Endothelial cell of umbilical vein (primary cell): Measurements from ENCODE around the gene MAPKBP1. TPM values are rescaled to one million over a fixed set of nuclear protein-coding genes. Genes with fewer than 3 reads are reported as not detected.

ENCODE experiments used
- BruUV-seq: library from RNA; stranded (reverse); fragments of 400-500 nt; replicated peaks from 2 replicates; lab custom pipeline; 2021; lab: Mats Ljungman, UMichigan
- CTCF ChIA-PET: fragments of 300-600, 350-600 bp; sonication (Branson Sonifier 250); formaldehyde crosslinking; loops from one replicate; lab custom pipeline; 2021; ENCODE audit warnings: antibody characterized with exemption, inconsistent platforms; lab: Charles Lee
- POLR2A ChIA-PET: fragments of 300-600, 350-600 bp; sonication (Branson Sonifier 250); formaldehyde crosslinking; loops from one replicate; lab custom pipeline; 2021; ENCODE audit warnings: antibody characterized with exemption, inconsistent platforms; lab: Charles Lee
- DNase-seq: peaks from one replicate; pipeline ENCODE4 v3.0.0-alpha.2; 2011; ENCODE audit warnings: low read depth, low spot score
- FAIRE-seq: peaks from 2 replicates; lab custom pipeline; 2011; peaks lifted over from hg19 to GRCh38; lab: Jason Lieb, UNC
- H2AFZ ChIP-seq: 2 replicates; pipeline ENCODE4 v1.6.0; 2012; ENCODE audit warnings: low read depth, low read length, control low read depth, inconsistent platforms
- H3K27ac ChIP-seq: 2 replicates; pipeline ENCODE4 v1.5.1; 2011; ENCODE audit warnings: low read depth, mild to moderate bottlenecking, control low read depth, low read length, moderate library complexity; ENCODE audit not compliant: insufficient read depth
- H3K27me3 ChIP-seq, 2 experiments: 2 replicates each; pipeline versions ENCODE4 v1.6.0 to v1.6.1; 2011; ENCODE audit warnings: low read length in 2 of 2, mixed read lengths in 1 of 2; ENCODE audit not compliant: control insufficient read depth in 2 of 2, insufficient read depth in 2 of 2
- H3K36me3 ChIP-seq, 2 experiments: 2 replicates in 1 of 2; 3 replicates in 1 of 2; pipeline ENCODE4 v1.5.1; 2011; ENCODE audit warnings: low read length in 2 of 2, mild to moderate bottlenecking in 1 of 2, moderate library complexity in 1 of 2; ENCODE audit not compliant: control insufficient read depth in 2 of 2, insufficient read depth in 2 of 2; ENCODE audit errors: extremely low read depth in 1 of 2
- H3K4me1 ChIP-seq: 3 replicates; pipeline ENCODE4 v1.5.1; 2011; ENCODE audit warnings: mild to moderate bottlenecking, low read length; ENCODE audit not compliant: control insufficient read depth, insufficient read depth; ENCODE audit errors: extremely low read depth
- H3K4me2 ChIP-seq: 2 replicates; pipeline ENCODE4 v1.6.1; 2011; ENCODE audit warnings: low read length, control low read depth, mixed read lengths; ENCODE audit not compliant: insufficient read depth
- H3K4me3 ChIP-seq, 3 experiments: fragments of 200-600 bp in 1 of 3; sonication (generic), shearing (Covaris generic) in 1 of 3; replicated peaks in 1 of 3; 2 replicates each; pipeline ENCODE4 v1.5.1; 2011 to 2016; ENCODE audit warnings: control low read depth in 3 of 3, low read length in 3 of 3, mild to moderate bottlenecking in 2 of 3, inconsistent platforms in 1 of 3, low read depth in 1 of 3, moderate library complexity in 1 of 3; ENCODE audit not compliant: insufficient read depth in 1 of 3
- H3K79me2 ChIP-seq: 2 replicates; pipeline ENCODE4 v1.6.0; 2012; ENCODE audit warnings: low read length, inconsistent platforms; ENCODE audit not compliant: control insufficient read depth, insufficient read depth
- H3K9ac ChIP-seq: replicated peaks from 2 replicates; pipeline ENCODE3; 2011; ENCODE audit warnings: low read length, control low read depth; ENCODE audit not compliant: insufficient read depth; ENCODE audit errors: extremely low read depth
- H3K9me1 ChIP-seq: replicated peaks from 3 replicates; pipeline ENCODE4 v1.6.0; 2011; ENCODE audit warnings: mild to moderate bottlenecking, low read length; ENCODE audit not compliant: control insufficient read depth, insufficient read depth; ENCODE audit errors: extremely low read depth
- H3K9me3 ChIP-seq: replicated peaks from 2 replicates; pipeline ENCODE4 v1.5.1; 2012; ENCODE audit warnings: low read length, inconsistent platforms; ENCODE audit not compliant: control insufficient read depth, insufficient read depth
- H4K20me1 ChIP-seq: replicated peaks from 2 replicates; pipeline ENCODE3; 2011; ENCODE audit warnings: mild to moderate bottlenecking, low read length; ENCODE audit not compliant: control insufficient read depth, insufficient read depth; ENCODE audit errors: extremely low read depth
- EZH2 ChIP-seq: IDR thresholded peaks from 2 replicates; pipeline ENCODE4 v1.6.1; 2012; ENCODE audit warnings: borderline replicate concordance, low read depth, mild to moderate bottlenecking, moderate library complexity, low read length, inconsistent platforms; ENCODE audit not compliant: severe bottlenecking
- JUN ChIP-seq: IDR thresholded peaks from 2 replicates; pipeline ENCODE4 v1.6.1; 2011; ENCODE audit warnings: borderline replicate concordance, low read depth; ENCODE audit not compliant: insufficient read length, insufficient read depth
- MYC ChIP-seq: IDR thresholded peaks from one replicate; pipeline ENCODE4 v1.6.1; 2011; ENCODE audit warnings: mild to moderate bottlenecking, low read depth, low read length
- POLR2A ChIP-seq: IDR thresholded peaks from 2 replicates; pipeline ENCODE4 v1.6.1; 2012; ENCODE audit warnings: low read depth, mild to moderate bottlenecking, control low read depth, low read length
- POLR2AphosphoS5 ChIP-seq: IDR thresholded peaks from 2 replicates; pipeline ENCODE4 v1.6.1; 2012; ENCODE audit warnings: low read depth, mild to moderate bottlenecking, control low read depth, low read length, moderate library complexity; ENCODE audit not compliant: insufficient read depth
- dilution Hi-C: fragments of 300-500 bp; cut with MboI; formaldehyde crosslinking; loops from one replicate; pipeline ENCODE4 v1.15.0; 2019; ENCODE audit warnings: low sequenced_read_pairs; ENCODE audit not compliant: extremely low pct_ligation_motif_present
- intact Hi-C: fragments of 100-400 bp; cut with micrococcal nuclease; formaldehyde crosslinking; loops from one replicate; pipeline ENCODE4 v1.10.0; 2022
- microRNA-seq: library from miRNA; unstranded; fragments of <30 nt; microRNA quantifications from one replicate; pipeline ENCODE4 v1.2.0, GENCODE V29; 2021; ENCODE audit warnings: borderline number of aligned reads, borderline replicate concordance
- polyA plus RNA-seq, 4 experiments: library from polyadenylated mRNA; depleted of rRNA in 3 of 4; stranded (reverse) in 3 of 4; unstranded in 1 of 4; fragments of >200 nt; gene quantifications; 2 replicates each; pipeline versions ENCODE4 v1.2.1 to v1.2.3, GENCODE V29; 2011 to 2012; ENCODE audit warnings: missing spikeins in 1 of 4
- small RNA-seq: library from RNA; depleted of rRNA; stranded (forward); fragments of <200 nt; gene quantifications from one replicate; pipeline ENCODE3, GENCODE V24; 2012; ENCODE audit warnings: low replicate concordance, low read depth; ENCODE audit not compliant: insufficient read depth, insufficient read length
- total RNA-seq: library from RNA; stranded (reverse); gene quantifications from 2 replicates; pipeline ENCODE4 v1.2.3, GENCODE V29; 2021
- TF ChIP-seq, protein P1 (sequence below): IDR thresholded peaks from 2 replicates; pipeline ENCODE4 v1.6.1; 2011; ENCODE audit not compliant: insufficient read depth, insufficient read length

The MAPKBP1 gene
- total and polyA plus RNA-seq, 2 donors (not counting 3 experiments of a cell fraction or from before 2014, with no cell fraction given): 12.3 to 55.8 TPM

DNA sequence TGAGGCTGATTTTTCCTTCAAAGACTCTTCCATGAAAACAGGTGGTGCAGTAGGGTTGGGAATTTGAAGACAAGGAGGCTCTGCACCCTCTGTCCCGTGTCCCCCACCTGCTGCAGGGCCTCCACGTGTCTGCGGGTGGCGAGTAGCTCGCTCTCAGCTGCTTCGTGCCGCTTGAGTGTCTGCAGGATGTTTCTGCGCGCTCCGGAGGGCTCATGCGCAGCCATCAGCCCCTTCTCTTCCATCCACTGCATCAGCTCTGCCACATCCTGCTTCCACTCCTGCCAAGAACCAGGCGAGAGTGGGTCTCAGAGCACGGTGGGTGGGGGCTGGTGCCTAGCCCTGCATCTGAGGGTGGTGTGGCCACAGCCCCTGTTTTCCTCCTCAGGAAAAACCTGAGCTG lies 101.7 kb downstream of the MAPKBP1 start:
- Histone ChIP-seq H3K4me2 (no peak overlapping the region), H3K4me3 (no peak overlapping the region), H3K4me1 (no peaks in the 10 kb centered on the region), H3K9me1 (no peaks in the 10 kb centered on the region), H3K27ac (no peak overlapping the region), H3K27me3 (no peaks in the 10 kb centered on the region), H4K20me1 (no peaks in the 10 kb centered on the region), H3K36me3 (peaks cover 0 to 49% of the 10 kb centered on the region in 2 experiments), H2AFZ (no peak overlapping the region), H3K9me3 (no peaks in the 10 kb centered on the region), H3K79me2 (no peaks in the 10 kb centered on the region), H3K9ac (no peak overlapping the region)
- no TSS peak for BruUV-seq
- CTCF ChIA-PET: interaction anchor here (1.3 to 1.4 kb wide), 2 partner anchors 12 to 18 kb away, joined by 3 read pairs; no protein-coding TSS in a partner anchor
- TF ChIP-seq MYC (no peak), POLR2AphosphoS5 (no peak)
- TF ChIP-seq, protein P1, sequence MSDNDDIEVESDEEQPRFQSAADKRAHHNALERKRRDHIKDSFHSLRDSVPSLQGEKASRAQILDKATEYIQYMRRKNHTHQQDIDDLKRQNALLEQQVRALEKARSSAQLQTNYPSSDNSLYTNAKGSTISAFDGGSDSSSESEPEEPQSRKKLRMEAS: no peak
- DNase-seq (no peak), FAIRE-seq (no peak)
- intact Hi-C loops: no loop called here
- dilution Hi-C loops: no loop called here
- POLR2A ChIA-PET: no interaction called here

DNA sequence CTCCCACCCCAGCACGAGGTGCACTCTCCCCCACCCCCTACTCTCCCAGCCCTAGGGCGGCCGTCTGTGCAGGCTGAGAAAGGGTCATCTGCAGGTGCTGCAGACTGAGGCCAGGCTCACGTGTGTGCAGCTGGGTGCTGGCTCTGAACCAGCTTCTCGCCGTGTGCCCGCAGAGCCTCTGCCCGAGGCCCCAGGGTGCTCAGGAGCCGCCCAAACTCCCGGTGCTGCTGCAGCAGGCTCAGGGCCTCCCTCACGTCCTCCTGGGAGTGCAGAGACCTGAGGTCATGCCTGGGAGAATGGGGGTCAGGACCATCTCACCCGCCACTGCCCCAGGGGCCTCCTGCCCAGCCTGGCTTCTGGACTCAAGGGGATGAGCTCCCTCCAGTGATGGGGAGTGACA lies 102.4 kb downstream of the MAPKBP1 start:
- H3K9ac ChIP-seq: no peak overlapping the region
- POLR2A ChIA-PET: no interaction called here
- no peak for FAIRE-seq
- dilution Hi-C loops (no loop called here), intact Hi-C loops (no loop called here)
- H3K27ac ChIP-seq: no peak overlapping the region
- H2AFZ ChIP-seq: no peak overlapping the region
- H3K4me1 ChIP-seq: no peaks in the 10 kb centered on the region
- DNase-seq: no peak
- no peaks in the 10 kb centered on the region for H4K20me1 ChIP-seq
- CTCF ChIA-PET: interaction anchor here (0.6 to 1.4 kb wide), 3 partner anchors 13 to 625 kb away, joined by 3 read pairs; no protein-coding TSS in a partner anchor
- no peaks in the 10 kb centered on the region for H3K27me3 ChIP-seq
- no peaks in the 10 kb centered on the region for H3K79me2 ChIP-seq
- peaks cover 0 to 46% of the 10 kb centered on the region in 2 experiments for H3K36me3 ChIP-seq
- no peak for TF ChIP-seq POLR2A
- TF ChIP-seq EZH2: no peak
- TF ChIP-seq POLR2AphosphoS5: no peak
- TF ChIP-seq MYC: no peak
- TF ChIP-seq JUN: no peak
- H3K4me3 ChIP-seq: no peak overlapping the region
- BruUV-seq: no TSS peak
- H3K9me1 ChIP-seq: no peaks in the 10 kb centered on the region
- H3K9me3 ChIP-seq: no peaks in the 10 kb centered on the region
- H3K4me2 ChIP-seq: no peak overlapping the region

Small RNA genes within 50 kb of the gene (microRNA-seq; reads per million reads assigned to microRNA genes)
- not detected for gene MIR4310

Small RNA genes within 50 kb of the gene (small RNA-seq; reads per million reads assigned to genes)
- gene JMJD7-PLA2G4B: not detected
- gene MIR4310: not detected
- not detected for gene RNA5SP393

Other genes starting within 250 kb of the MAPKBP1 start
- 40.0 and 41.3 TPM in 2 replicates for gene RPAP1, start 230.2 kb upstream of the MAPKBP1 start, total RNA-seq
- 18.5 and 18.7 TPM in 2 replicates for gene RPAP1, start 230.2 kb upstream of the MAPKBP1 start, polyA plus RNA-seq
- gene TYRO3, start 215.3 kb upstream of the MAPKBP1 start, total RNA-seq: 14.5 and 18.8 TPM in 2 replicates
- 13.3 and 14.1 TPM in 2 replicates for gene TYRO3, start 215.3 kb upstream of the MAPKBP1 start, polyA plus RNA-seq
- gene MGA, start 114.1 kb upstream of the MAPKBP1 start, total RNA-seq: 34.0 and 36.5 TPM in 2 replicates
- gene MGA, start 114.1 kb upstream of the MAPKBP1 start, polyA plus RNA-seq: 3.6 and 4.1 TPM in 2 replicates
- gene JMJD7, start 53.6 kb downstream of the MAPKBP1 start, total RNA-seq: 11.4 and 15.0 TPM in 2 replicates
- gene JMJD7, start 53.6 kb downstream of the MAPKBP1 start, polyA plus RNA-seq: 7.3 and 7.8 TPM in 2 replicates
- 4.0 and 5.6 TPM in 2 replicates for gene PLA2G4B, start 64.4 kb downstream of the MAPKBP1 start, total RNA-seq
- 3.7 and 7.9 TPM in 2 replicates for gene PLA2G4B, start 64.4 kb downstream of the MAPKBP1 start, polyA plus RNA-seq
- 19.0 and 19.2 TPM in 2 replicates for gene SPTBN5, start 119.6 kb downstream of the MAPKBP1 start, total RNA-seq
- gene SPTBN5, start 119.6 kb downstream of the MAPKBP1 start, polyA plus RNA-seq: 12.0 and 12.6 TPM in 2 replicates
- gene EHD4, start 198.1 kb downstream of the MAPKBP1 start, total RNA-seq: 126 and 128 TPM in 2 replicates
- 96.7 and 99.1 TPM in 2 replicates for gene EHD4, start 198.1 kb downstream of the MAPKBP1 start, polyA plus RNA-seq
- not detected in 2 replicates for gene PLA2G4E, start 246.6 kb downstream of the MAPKBP1 start, total RNA-seq
- gene PLA2G4E, start 246.6 kb downstream of the MAPKBP1 start, polyA plus RNA-seq: not detected in 2 replicates